SH-SY5Y (cell line): Measurements from ENCODE around the gene PRTG.

ENCODE experiments used
- GATA2 ChIP-seq: IDR thresholded peaks from 2 replicates; pipeline ENCODE4 v1.6.1; 2011; ENCODE audit warnings: mild to moderate bottlenecking, low read depth, low read length
- GATA3 ChIP-seq: IDR thresholded peaks from 2 replicates; pipeline ENCODE4 v1.6.1; 2011; ENCODE audit warnings: low read depth, mild to moderate bottlenecking, low read length, moderate library complexity

GRCh38 chr15:55734641-55735040 is 8.3 kb downstream of the PRTG start:
- no peak for TF ChIP-seq GATA2
- TF ChIP-seq GATA3: no peak
